Hematopoietic multipotent progenitor cell treated with erythropoietin and hydrocortisone succinate and interleukin-3 and kit ligand, for 6 days (in vitro differentiated cells): Measurements from ENCODE around the gene SSC4D.
"Not testable (repeated sequence)": the region's sequence is repeated elsewhere in the genome, so short reads cannot be mapped to it uniquely, and the experiment has no call there.

ENCODE experiments used
- DNase-seq: peaks from one replicate; pipeline ENCODE4 v3.0.0-alpha.2; 2015

The SSC4D gene

GRCh38 chr7:76417654-76418310 lies 8.3 kb upstream of the SSC4D start:
- DNase-seq = not testable (repeated sequence)

DNA sequence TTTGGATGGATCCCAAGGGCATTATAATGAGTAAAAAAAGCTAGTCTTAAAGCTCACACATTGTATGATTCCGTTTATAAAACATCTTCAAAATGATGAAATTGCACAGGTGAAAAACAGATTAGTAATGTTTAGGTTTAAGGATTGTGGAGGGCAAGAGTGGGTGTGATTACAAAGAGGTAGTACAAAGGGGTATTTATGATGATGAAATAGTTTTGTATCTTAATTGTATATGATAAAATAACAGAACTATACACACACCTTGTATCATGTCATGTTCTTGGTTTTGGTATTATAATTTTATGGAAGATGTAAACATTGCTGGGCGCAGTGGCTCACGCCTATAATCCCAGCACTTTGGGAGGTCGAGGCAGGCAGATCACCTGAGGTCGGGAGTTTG lies 2.8 kb upstream of the SSC4D start:
- DNase-seq = no peak

DNA sequence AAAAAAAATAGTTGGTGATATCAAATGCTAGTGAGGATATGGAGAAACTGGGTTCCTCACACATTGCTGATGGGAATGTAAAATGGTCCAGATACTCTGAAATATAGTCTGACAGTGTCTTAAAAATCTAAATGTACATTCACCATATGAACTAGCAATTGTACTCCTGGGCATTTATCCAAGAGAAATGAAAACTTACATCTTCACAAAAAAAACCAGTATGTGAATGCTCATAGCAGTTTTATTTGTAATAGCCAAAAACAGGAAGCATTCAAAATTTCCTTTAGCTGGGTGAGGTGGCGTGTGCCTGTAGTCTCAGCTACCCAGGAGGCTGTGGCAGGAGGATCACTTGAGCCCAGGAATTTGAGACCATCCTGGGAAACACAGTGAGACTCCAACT lies 2.1 kb upstream of the SSC4D start:
- no peak for DNase-seq

DNA sequence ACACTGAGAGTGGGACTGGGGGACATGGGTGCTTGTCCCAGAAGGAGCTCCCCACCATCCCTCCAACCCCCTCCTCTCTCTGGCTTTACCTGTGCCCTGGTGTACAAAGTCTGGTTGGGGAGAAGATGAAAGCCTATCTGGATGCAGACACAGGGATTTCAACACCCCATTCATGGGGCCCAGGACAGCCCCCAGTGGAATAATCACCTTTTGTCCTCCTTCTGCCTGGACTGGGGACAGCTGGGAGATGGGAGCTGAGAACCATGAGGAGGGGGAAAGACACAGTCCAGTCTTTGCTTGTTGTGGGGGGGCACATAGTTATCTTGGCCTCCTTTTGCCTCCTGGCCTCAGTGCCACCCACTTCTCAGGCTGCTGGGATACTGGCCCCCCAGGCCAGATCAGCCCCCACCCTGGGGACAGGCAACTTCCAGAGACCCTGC lies 1.4 kb downstream of the SSC4D start:
- no peak for DNase-seq

- DNase-seq = no peak
Observed at GRCh38 chr7:76407718-76408117, 1.8 kb downstream of the SSC4D start.

GRCh38 chr7:76405738-76406137 lies 3.8 kb downstream of the SSC4D start:
- no peak for DNase-seq

DNA sequence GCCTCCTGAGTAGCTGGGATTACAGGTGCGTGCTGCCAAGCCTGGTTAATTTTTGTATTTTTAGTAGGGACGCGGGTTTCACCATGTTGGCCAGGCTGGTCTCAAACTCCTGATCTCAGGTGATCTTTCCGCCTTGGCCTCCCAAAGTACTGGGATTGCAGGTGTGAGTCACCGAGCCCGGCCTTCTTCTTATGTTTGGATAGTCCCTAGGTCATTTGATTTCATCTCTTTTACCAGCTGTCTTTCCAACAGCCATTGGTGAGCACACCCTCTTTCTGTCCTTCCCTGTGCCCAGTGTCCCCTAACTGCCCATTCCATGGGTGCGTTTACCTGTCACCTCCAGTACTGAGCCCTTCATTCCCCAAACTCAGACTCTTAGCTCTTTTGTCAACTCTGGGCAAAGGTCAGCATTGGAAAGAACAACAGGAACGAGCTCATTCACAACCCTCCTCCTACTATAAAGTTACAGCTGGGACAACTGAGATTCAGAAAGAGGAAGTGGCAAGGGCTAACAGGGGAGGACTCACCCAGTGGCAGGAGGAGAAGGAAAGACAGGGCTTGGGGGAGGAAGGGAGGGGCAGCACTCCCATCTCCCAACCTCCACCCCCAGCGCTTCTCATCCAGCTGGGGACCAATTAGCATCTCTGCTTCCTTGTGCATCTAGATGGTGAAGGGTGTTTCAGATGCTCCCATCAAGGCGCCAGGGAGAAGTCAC lies 5.6 kb downstream of the SSC4D start:
- peak; percentile 66 for DNase-seq

DNA sequence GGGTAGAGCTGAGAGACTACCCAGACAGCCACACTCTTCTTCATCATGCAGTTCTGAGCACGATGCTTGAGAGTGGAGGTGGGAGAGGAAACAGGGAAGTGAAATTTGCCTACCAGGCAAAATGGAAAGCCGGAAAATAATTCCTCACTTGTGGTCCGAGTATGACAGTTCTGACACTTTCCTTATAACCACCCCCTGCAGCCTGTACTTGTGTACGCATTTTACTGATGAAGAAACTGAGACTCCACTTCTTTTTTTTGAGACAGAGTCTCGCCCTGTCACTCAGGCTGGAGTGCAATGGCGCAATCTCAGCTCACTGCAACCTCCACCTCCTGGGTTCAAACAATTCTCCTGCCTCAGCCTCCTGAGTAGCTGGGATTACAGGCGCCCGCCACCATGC lies 6.4 kb downstream of the SSC4D start:
- not testable (repeated sequence) for DNase-seq

DNA sequence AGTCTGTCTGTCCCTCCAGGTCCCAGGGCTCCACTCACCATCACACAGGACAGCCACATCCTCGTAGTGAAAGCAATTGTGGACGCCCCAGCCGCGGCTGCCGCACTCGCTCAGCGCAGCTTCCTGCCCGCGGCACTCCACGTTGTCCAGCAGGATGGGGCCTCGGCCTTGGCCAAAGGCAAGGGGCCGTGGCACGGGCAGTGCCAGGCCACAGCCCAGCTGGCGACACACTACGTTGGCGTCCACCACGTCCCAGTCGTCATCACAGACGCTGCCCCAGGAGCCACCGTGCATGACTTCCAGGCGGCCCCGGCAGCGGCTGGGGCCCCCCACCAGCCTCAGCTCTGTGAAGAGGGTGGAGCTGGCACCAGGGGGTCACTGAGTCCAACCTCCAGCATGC lies 9.2 kb downstream of the SSC4D start:
- DNase-seq = no peak

DNA sequence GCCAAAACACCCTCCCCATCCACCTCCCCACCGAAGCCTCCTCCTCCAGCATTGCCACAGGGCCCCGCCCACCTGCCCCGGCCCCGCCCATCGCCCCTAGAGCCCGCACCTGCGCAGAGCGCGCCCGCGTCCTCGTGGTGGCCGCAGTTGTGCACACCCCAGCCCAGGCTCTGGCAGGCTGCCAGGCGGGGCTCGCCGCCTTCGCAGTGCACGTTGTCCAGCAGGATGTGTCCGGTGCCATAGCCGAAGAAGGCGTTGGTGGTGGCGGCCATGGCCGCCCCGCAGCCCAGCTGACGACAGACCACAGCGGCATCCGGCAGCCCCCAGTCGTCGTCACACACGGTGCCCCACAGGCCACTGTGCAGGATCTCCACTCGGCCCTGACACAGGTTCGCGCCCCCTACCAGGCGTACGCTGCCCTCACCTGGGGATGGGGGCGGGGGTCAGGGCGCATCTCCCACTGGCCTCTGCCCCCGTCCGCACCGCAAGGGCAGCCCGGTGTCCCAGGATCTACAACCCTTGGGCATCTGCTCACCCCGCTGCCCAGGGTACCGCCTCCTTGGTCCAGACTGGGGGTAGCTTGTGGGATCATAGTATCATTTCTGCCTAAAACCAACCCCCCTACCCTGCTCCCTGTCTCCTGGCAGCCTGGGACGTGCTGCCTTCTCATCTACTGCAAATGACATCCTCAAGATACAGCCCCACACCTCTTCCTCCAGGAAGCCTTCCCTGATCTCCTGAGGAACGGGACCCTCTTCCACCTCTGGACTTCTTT lies 11.9 kb downstream of the SSC4D start:
- peak; percentile 90 for DNase-seq

- no peak for DNase-seq
Observed at GRCh38 chr7:76396864-76397263, 12.6 kb downstream of the SSC4D start.

GRCh38 chr7:76395965-76396726 lies 13.4 kb downstream of the SSC4D start:
- peak; percentile 35 for DNase-seq

GRCh38 chr7:76395605-76395964 lies 13.9 kb downstream of the SSC4D start:
- not testable (repeated sequence) for DNase-seq

DNA sequence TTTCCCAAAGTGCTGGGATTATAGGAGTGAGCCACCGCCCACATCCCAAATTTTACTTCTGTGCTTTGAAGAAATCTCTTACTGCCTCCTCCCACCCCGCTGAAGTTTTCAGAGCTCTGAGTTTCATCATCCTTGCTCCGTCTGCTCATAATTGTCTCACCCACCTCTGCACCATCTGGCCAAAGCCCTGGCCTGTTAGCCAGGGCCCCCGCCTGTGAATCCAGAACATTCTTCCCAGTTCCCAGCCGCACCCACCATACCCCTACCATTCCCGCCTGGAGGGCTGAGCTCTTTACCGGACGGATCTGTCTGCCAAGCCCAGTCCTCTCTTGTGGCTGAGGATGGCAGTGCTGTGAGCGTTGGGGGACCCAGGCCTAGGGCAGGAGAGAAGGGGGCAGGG lies 14.5 kb downstream of the SSC4D start:
- no peak for DNase-seq

GRCh38 chr7:76393116-76394031 lies 16.1 kb downstream of the SSC4D start:
- peak; percentile 96 for DNase-seq

GRCh38 chr7:76392531-76393115 lies 16.9 kb downstream of the SSC4D start:
- DNase-seq = no peak

DNA sequence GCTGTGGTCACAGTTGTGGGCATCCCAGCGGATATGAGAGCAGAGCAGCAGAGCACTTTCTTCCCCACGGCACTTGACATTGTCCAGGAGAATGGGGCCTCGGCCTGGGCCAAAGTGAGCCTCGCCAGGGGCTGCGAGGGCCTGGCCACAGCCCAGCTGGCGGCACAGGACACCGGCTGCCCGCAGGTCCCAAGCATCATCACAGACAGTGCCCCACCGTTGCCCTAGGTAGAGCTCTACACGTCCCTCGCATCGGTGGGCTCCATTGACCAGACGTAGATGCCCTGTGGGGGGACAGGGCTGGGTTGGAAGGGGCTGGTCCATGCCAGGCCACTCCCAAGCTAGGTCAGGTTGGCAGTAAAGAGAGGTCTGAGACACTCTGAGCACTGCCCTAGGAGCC lies 19.4 kb downstream of the SSC4D start:
- no peak for DNase-seq

- not testable (repeated sequence) for DNase-seq
Observed at GRCh38 chr7:76387789-76388188, 21.7 kb downstream of the SSC4D start.

- DNase-seq = no peak
Observed at GRCh38 chr7:76386691-76387260, 22.7 kb downstream of the SSC4D start.

- peak; percentile 60 for DNase-seq
Observed at GRCh38 chr7:76383089-76383944, 26.2 kb downstream of the SSC4D start.
